Right atrium auricular region (tissue), 2 donors: ENCODE results near the gene KDSR. TPM values are rescaled to one million over a fixed set of nuclear protein-coding genes. Genes with fewer than 3 reads are reported as not detected.

Experiments
- DNase-seq: peaks from one replicate; pipeline ENCODE4 v3.0.0-alpha.2; 2019; ENCODE audit warnings: low spot score
- H3K27ac ChIP-seq, 2 donors: fragments of 200-600 bp; sonication (generic); 1 replicate in 1 of 2; 2 replicates in 1 of 2; pipeline ENCODE4 v1.5.1; 2016 to 2019
- H3K27me3 ChIP-seq, 2 donors: fragments of 200-600 bp; sonication (generic); one replicate each; pipeline versions ENCODE4 v1.5.1 to v1.6.0; 2017 to 2019
- H3K36me3 ChIP-seq: fragments of 200-600 bp; sonication (generic); one replicate; pipeline ENCODE4 v1.5.1; 2016
- H3K4me1 ChIP-seq, 2 donors: fragments of 200-600 bp; sonication (generic); one replicate each; pipeline versions ENCODE4 v1.5.1 to v1.6.0; 2017 to 2019
- H3K4me3 ChIP-seq, 2 donors: fragments of 200-600 bp; sonication (generic); 1 replicate in 1 of 2; 2 replicates in 1 of 2; pipeline ENCODE4 v1.5.1; 2017 to 2019; ENCODE audit warnings: mild to moderate bottlenecking in 1 of 2, moderate library complexity in 1 of 2
- H3K9me3 ChIP-seq, 2 donors: fragments of 200-600 bp; sonication (generic); one replicate each; pipeline ENCODE4 v1.5.1; 2019
- CTCF ChIP-seq, 2 donors: fragments of 200-600 bp; sonication (generic); IDR thresholded peaks; one replicate each; pipeline ENCODE4 v1.5.1; 2019; ENCODE audit warnings: antibody characterized with exemption in 2 of 2
- total RNA-seq, 2 donors: library from RNA; depleted of rRNA; stranded (reverse); fragments of >200 nt; gene quantifications; one replicate each; pipeline ENCODE4 v1.1.0, GENCODE V29; 2016

Gene KDSR
- total RNA-seq, 2 donors from 2014 or later = 32.7 to 33.8 TPM

- no peak for TF ChIP-seq CTCF (IDR thresholded peaks at IDR 0.05)
- DNase-seq = no peak
These were observed 10.4 kb upstream of the KDSR start for GRCh38 chr18:63377275-63377980.

GRCh38 chr18:63376538-63376937 is 9.5 kb upstream of the KDSR start:
- Histone ChIP-seq H3K36me3 (no peaks in the 10 kb centered on the region), H3K9me3 (no peaks in the 10 kb centered on the region), H3K27me3 (no peaks in the 10 kb centered on the region), H3K27ac (no peak overlapping the region), H3K4me3 (no peak overlapping the region), H3K4me1 (no peaks in the 10 kb centered on the region)
- no peak for DNase-seq
- TF ChIP-seq CTCF (IDR thresholded peaks at IDR 0.05) = no peak

More at GRCh38 chr18:63377275-63377980, 10.4 kb upstream of the KDSR start:
- Histone ChIP-seq H3K9me3 (no peaks in the 10 kb centered on the region), H3K27me3 (no peaks in the 10 kb centered on the region), H3K36me3 (no peaks in the 10 kb centered on the region), H3K4me1 (no peaks in the 10 kb centered on the region), H3K27ac (no peak overlapping the region), H3K4me3 (no peak overlapping the region)

GRCh38 chr18:63374540-63374939 is 7.5 kb upstream of the KDSR start:
- H3K9me3 ChIP-seq = no peaks in the 10 kb centered on the region
- no peak for DNase-seq
- no peak overlapping the region for H3K27ac ChIP-seq
- H3K4me1 ChIP-seq = no peaks in the 10 kb centered on the region
- H3K4me3 ChIP-seq = no peak overlapping the region
- H3K36me3 ChIP-seq = no peaks in the 10 kb centered on the region
- no peaks in the 10 kb centered on the region for H3K27me3 ChIP-seq
- no peak for TF ChIP-seq CTCF (IDR thresholded peaks at IDR 0.05)

GRCh38 chr18:63373161-63373560 is 6.2 kb upstream of the KDSR start:
- Histone ChIP-seq H3K4me1 (no peaks in the 10 kb centered on the region), H3K27ac (no peak overlapping the region), H3K9me3 (no peaks in the 10 kb centered on the region), H3K27me3 (no peaks in the 10 kb centered on the region), H3K4me3 (no peak overlapping the region), H3K36me3 (no peaks in the 10 kb centered on the region)
- no peak for DNase-seq
- no peak for TF ChIP-seq CTCF (IDR thresholded peaks at IDR 0.05)

GRCh38 chr18:63368611-63369010 is 1.6 kb upstream of the KDSR start:
- DNase-seq = no peak
- no peak overlapping the region for H3K27ac ChIP-seq
- no peak for TF ChIP-seq CTCF (IDR thresholded peaks at IDR 0.05)
- no peak overlapping the region for H3K4me3 ChIP-seq
- H3K27me3 ChIP-seq = no peaks in the 10 kb centered on the region
- no peaks in the 10 kb centered on the region for H3K9me3 ChIP-seq
- H3K36me3 ChIP-seq = no peaks in the 10 kb centered on the region
- H3K4me1 ChIP-seq = peaks cover 0 to 24% of the 10 kb centered on the region in 2 donors
